ENCODE results near the gene ABLIM2. TPM values are rescaled to one million over a fixed set of nuclear protein-coding genes. Genes with fewer than 3 reads are reported as not detected.

ABLIM2 gene
- total and polyA plus RNA-seq, 2 of the 13 experiments (the other 11 are each of a cell fraction or from before 2014, with no cell fraction given), result 0.20 to 0.37 TPM

DNA sequence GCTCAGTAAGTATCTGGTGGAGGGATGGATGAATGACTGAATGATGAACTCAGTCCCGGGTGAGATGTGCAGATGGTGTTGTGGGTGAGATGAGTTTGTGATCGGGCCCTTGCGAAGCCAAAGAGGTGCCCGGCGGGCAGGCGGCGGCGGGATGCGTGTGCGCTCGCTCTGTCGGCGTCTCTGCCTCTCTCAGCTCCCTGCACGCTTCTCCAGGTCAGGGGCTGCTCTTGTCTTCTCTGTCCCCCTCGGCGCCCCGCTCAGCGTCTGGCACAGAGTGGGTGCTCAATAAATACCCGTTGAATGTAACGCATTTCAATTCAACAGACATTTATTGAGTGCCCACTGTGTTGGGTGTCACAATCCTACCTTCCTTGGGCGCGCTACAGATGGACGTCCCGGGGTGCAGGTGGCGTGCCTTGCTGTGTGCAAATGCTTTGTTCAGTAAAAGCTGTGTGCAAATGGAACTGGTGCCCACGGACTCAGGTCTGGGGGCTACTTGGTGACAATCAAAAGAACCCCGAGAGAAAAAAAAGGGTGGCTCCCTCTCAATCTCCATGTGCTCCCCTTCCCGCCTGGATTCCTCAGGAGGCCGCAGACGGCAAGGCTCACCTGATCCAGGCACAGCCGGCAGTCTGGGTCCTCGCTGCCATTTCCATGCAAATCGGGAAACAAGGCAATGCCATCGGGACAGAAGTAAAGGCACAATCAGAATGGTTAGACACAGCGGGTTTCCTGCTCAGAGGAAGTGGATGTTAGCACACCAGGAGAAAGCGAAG is 153.4 kb downstream of the ABLIM2 start:
- no peaks in the 10 kb centered on the region for H4K20me1 ChIP-seq (ENCODE audit: insufficient read depth, low read length)
- H3K4me3 ChIP-seq (replicated peaks in 1 of 3; ENCODE audit: insufficient read depth in 1 of 3, low read depth in 2 of 3, low read length in 3 of 3), result no peak overlapping the region
- ChIA-PET POLR2A (no interaction called here), CTCF (ENCODE audit: low intra/inter-chr PET ratio, low total read pairs) (no interaction called here)
- 67% methylated on average over 35 of the region's 36 CpGs for WGBS (ENCODE audit: low lambda C conversion rate)
- no peak for TF ChIP-seq PAWR (CRISPR knock-in tag; IDR thresholded peaks at IDR 0.05; ENCODE audit: borderline replicate concordance)
- TF ChIP-seq ZNF24 (IDR thresholded peaks at IDR 0.05), result no peak
- no peak for TF ChIP-seq ATRX (CRISPR knock-in tag; IDR thresholded peaks at IDR 0.05; ENCODE audit: borderline replicate concordance)
- TF ChIP-seq, protein P1, sequence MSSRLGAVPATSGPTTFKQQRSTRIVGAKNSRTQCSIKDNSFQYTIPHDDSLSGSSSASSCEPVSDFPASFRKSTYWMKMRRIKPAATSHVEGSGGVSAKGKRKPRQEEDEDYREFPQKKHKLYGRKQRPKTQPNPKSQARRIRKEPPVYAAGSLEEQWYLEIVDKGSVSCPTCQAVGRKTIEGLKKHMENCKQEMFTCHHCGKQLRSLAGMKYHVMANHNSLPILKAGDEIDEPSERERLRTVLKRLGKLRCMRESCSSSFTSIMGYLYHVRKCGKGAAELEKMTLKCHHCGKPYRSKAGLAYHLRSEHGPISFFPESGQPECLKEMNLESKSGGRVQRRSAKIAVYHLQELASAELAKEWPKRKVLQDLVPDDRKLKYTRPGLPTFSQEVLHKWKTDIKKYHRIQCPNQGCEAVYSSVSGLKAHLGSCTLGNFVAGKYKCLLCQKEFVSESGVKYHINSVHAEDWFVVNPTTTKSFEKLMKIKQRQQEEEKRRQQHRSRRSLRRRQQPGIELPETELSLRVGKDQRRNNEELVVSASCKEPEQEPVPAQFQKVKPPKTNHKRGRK (CRISPR knock-in tag; IDR thresholded peaks at IDR 0.05), result no peak
- TF ChIP-seq SNAPC2 (CRISPR knock-in tag; IDR thresholded peaks at IDR 0.05), result no peak
- TF ChIP-seq ISL2 (CRISPR knock-in tag; IDR thresholded peaks at IDR 0.05), result no peak
- no peak for TF ChIP-seq GLI4 (CRISPR knock-in tag; IDR thresholded peaks at IDR 0.05; ENCODE audit: borderline replicate concordance)
- no peak for TF ChIP-seq TEAD2 (CRISPR knock-in tag; IDR thresholded peaks at IDR 0.05)
- TF ChIP-seq, protein P2, sequence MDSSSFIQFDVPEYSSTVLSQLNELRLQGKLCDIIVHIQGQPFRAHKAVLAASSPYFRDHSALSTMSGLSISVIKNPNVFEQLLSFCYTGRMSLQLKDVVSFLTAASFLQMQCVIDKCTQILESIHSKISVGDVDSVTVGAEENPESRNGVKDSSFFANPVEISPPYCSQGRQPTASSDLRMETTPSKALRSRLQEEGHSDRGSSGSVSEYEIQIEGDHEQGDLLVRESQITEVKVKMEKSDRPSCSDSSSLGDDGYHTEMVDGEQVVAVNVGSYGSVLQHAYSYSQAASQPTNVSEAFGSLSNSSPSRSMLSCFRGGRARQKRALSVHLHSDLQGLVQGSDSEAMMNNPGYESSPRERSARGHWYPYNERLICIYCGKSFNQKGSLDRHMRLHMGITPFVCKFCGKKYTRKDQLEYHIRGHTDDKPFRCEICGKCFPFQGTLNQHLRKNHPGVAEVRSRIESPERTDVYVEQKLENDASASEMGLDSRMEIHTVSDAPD (CRISPR knock-in tag; IDR thresholded peaks at IDR 0.05), result no peak
- TF ChIP-seq SRSF9 (IDR thresholded peaks at IDR 0.05; ENCODE audit: borderline replicate concordance, insufficient read depth, low read depth, low read length, poor library complexity, severe bottlenecking), result no peak
- no peak for TF ChIP-seq ZNF850 (CRISPR knock-in tag; conservative IDR thresholded peaks at IDR 0.05)
- TF ChIP-seq PTBP1 (IDR thresholded peaks at IDR 0.05; ENCODE audit: low read depth, low read length, poor library complexity, severe bottlenecking), result no peak
- no peak for TF ChIP-seq ZNF180 (CRISPR knock-in tag; IDR thresholded peaks at IDR 0.05; ENCODE audit: borderline replicate concordance, low read depth)
- no peaks in the 10 kb centered on the region for H3K36me3 ChIP-seq (replicated peaks in 1 of 2; ENCODE audit: control insufficient read depth in 1 of 2, insufficient read depth in 2 of 2, low read length in 2 of 2)
- in situ Hi-C loops (cut with HindIII; ENCODE audit: extremely low pct_ligation_motif_present, low pct_unique_long_range_greater_than_20kb), result no loop called here
- ATAC-seq, result no peak
- no peak overlapping the region for H3K9ac ChIP-seq (ENCODE audit: insufficient read depth, low read depth, low read length)
- FAIRE-seq, result no peak
- no peaks in the 10 kb centered on the region for H3K9me3 ChIP-seq (ENCODE audit: low read length)
- no peak overlapping the region for H3K27ac ChIP-seq (ENCODE audit: extremely low read length, insufficient read depth, low read length)
- peaks cover 19 to 86% of the 10 kb centered on the region in 2 experiments for H3K27me3 ChIP-seq (ENCODE audit: control insufficient read depth in 1 of 2, insufficient read depth in 2 of 2, low read length in 2 of 2)
- BruUV-seq (replicated peaks), result no TSS peak
- H3K79me2 ChIP-seq (ENCODE audit: insufficient read depth, low read length), result no peaks in the 10 kb centered on the region
- no peak overlapping the region for H3K4me2 ChIP-seq (ENCODE audit: low read depth, low read length)
- intact Hi-C loops (cut with micrococcal nuclease; ENCODE audit: unreplicated experiment), result no loop called here
- no peak for DNase-seq (ENCODE audit: low spot score)
- no peak overlapping the region for H2AFZ ChIP-seq (ENCODE audit: low read length)
- peaks cover 32% of the 10 kb centered on the region for H3K4me1 ChIP-seq (ENCODE audit: insufficient read depth, low read length)

Data from HepG2 (cell line).